ENCODE measurements around the gene NSD2. TPM values are rescaled to one million over a fixed set of nuclear protein-coding genes. Genes with fewer than 3 reads are reported as not detected.
"Not testable (repeated sequence)": the region's sequence is repeated elsewhere in the genome, so short reads cannot be mapped to it uniquely, and the experiment has no call there.

NSD2 gene
- polyA plus RNA-seq, 1 donor from 2014 or later = 51.6 TPM

DNA sequence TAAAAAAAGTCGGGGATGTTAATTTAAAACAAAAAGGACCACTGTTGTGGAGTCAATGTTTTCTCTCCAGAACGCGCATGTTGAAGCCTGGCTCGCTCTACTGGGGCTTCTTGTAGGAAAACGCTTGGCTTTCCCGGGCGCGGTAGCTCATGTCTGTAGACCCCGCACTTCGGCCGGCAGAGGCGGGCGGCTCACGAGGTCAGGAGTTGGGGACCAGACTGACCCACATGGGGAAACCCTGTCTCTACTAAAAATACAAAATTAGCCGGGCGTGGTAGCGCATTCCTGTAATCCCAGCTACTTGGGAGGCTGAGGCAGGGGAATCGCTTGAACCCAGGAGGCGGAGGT, 122.0 kb downstream of the NSD2 start:
- H4K20me1 ChIP-seq (ENCODE audit: insufficient read depth) = no peaks in the 10 kb centered on the region

GRCh38 chr4:1993718-1994516, 122.7 kb downstream of the NSD2 start:
- H3K27ac ChIP-seq (ENCODE audit: low read length); H3K36me3 ChIP-seq (ENCODE audit: insufficient read depth, low read length); H3K9me2 ChIP-seq (ENCODE audit: insufficient read depth, low read length); H3K9ac ChIP-seq (ENCODE audit: low read length); H2AFZ ChIP-seq (ENCODE audit: low read depth, low read length); H3K27me3 ChIP-seq (ENCODE audit: insufficient read depth, low read depth, low read length); H3K9me3 ChIP-seq (ENCODE audit: low read length); H3K4me2 ChIP-seq (ENCODE audit: low read length); H3F3A ChIP-seq (ENCODE audit: insufficient read depth, low read length, poor library complexity, severe bottlenecking); H4K20me1 ChIP-seq (ENCODE audit: insufficient read depth); H3K4me3 ChIP-seq (ENCODE audit: low read length): not testable (repeated sequence)
- peaks cover 46% of the 10 kb centered on the region for H3K79me2 ChIP-seq (replicated peaks; ENCODE audit: insufficient read depth, low read length)

More for the DNA sequence above, 122.0 kb downstream of the NSD2 start:
- no peak overlapping the region for H3K9ac ChIP-seq (ENCODE audit: low read length)
- no peaks in the 10 kb centered on the region for H3K9me2 ChIP-seq (ENCODE audit: insufficient read depth, low read length)
- no peaks in the 10 kb centered on the region for H3K27me3 ChIP-seq (ENCODE audit: insufficient read depth, low read depth, low read length)
- H3K4me3 ChIP-seq (ENCODE audit: low read length) = no peak overlapping the region
- TF ChIP-seq CTCF (IDR thresholded peaks at IDR 0.05; ENCODE audit: poor library complexity, severe bottlenecking) (no peak), RAD21 (conservative IDR thresholded peaks at IDR 0.05) (no peak), SMC3 (conservative IDR thresholded peaks at IDR 0.05; ENCODE audit: poor library complexity) (no peak), POLR2AphosphoS5 (IDR thresholded peaks at IDR 0.05) (no peak), MXI1 (conservative IDR thresholded peaks at IDR 0.05; ENCODE audit: poor library complexity, severe bottlenecking) (no peak)
- peaks cover 40% of the 10 kb centered on the region for H3K79me2 ChIP-seq (replicated peaks; ENCODE audit: insufficient read depth, low read length)
- H3K9me3 ChIP-seq (ENCODE audit: low read length) = no peaks in the 10 kb centered on the region
- H3K36me3 ChIP-seq (ENCODE audit: insufficient read depth, low read length) = no peaks in the 10 kb centered on the region
- no peak overlapping the region for H2AFZ ChIP-seq (ENCODE audit: low read depth, low read length)
- H3K27ac ChIP-seq (ENCODE audit: low read length) = no peak overlapping the region
- no peak overlapping the region for H3K4me2 ChIP-seq (ENCODE audit: low read length)
- no peaks in the 10 kb centered on the region for H3F3A ChIP-seq (ENCODE audit: insufficient read depth, low read length, poor library complexity, severe bottlenecking)

GRCh38 chr4:1994938-1995337, 123.7 kb downstream of the NSD2 start:
- TF ChIP-seq EP300 (conservative IDR thresholded peaks at IDR 0.05; ENCODE audit: poor library complexity, severe bottlenecking) (no peak), CTCF (IDR thresholded peaks at IDR 0.05; ENCODE audit: poor library complexity, severe bottlenecking) (no peak), RAD21 (conservative IDR thresholded peaks at IDR 0.05) (no peak), REST (IDR thresholded peaks at IDR 0.05; ENCODE audit: borderline replicate concordance) (no peak), TAF1 (IDR thresholded peaks at IDR 0.05; ENCODE audit: low read depth) (no peak), SMC3 (conservative IDR thresholded peaks at IDR 0.05; ENCODE audit: poor library complexity) (no peak), POLR2AphosphoS5 (IDR thresholded peaks at IDR 0.05) (no peak), MXI1 (conservative IDR thresholded peaks at IDR 0.05; ENCODE audit: poor library complexity, severe bottlenecking) (no peak), EZH2 (IDR thresholded peaks at IDR 0.05; ENCODE audit: borderline replicate concordance, insufficient read depth, low read length, poor library complexity, severe bottlenecking) (no peak)

More at GRCh38 chr4:1994938-1995337, 123.7 kb downstream of the NSD2 start:
- H3K36me3 ChIP-seq (ENCODE audit: insufficient read depth, low read length) = no peaks in the 10 kb centered on the region
- H2AFZ ChIP-seq (ENCODE audit: low read depth, low read length) = no peak overlapping the region
- no peak overlapping the region for H3K9ac ChIP-seq (ENCODE audit: low read length)
- no peak overlapping the region for H3K27ac ChIP-seq (ENCODE audit: low read length)
- H3K27me3 ChIP-seq (ENCODE audit: insufficient read depth, low read depth, low read length) = no peaks in the 10 kb centered on the region
- H3F3A ChIP-seq (ENCODE audit: insufficient read depth, low read length, poor library complexity, severe bottlenecking) = no peaks in the 10 kb centered on the region
- peaks cover 55% of the 10 kb centered on the region for H3K79me2 ChIP-seq (replicated peaks; ENCODE audit: insufficient read depth, low read length)
- no peaks in the 10 kb centered on the region for H3K9me2 ChIP-seq (ENCODE audit: insufficient read depth, low read length)
- H3K4me2 ChIP-seq (ENCODE audit: low read length) = no peak overlapping the region
- no peaks in the 10 kb centered on the region for H3K9me3 ChIP-seq (ENCODE audit: low read length)
- no peak overlapping the region for H3K4me3 ChIP-seq (ENCODE audit: low read length)
- H4K20me1 ChIP-seq (ENCODE audit: insufficient read depth) = no peaks in the 10 kb centered on the region
